Left lung (tissue), 10 donors: ENCODE measurements around the gene ISM2. TPM values are rescaled to one million over a fixed set of nuclear protein-coding genes. Genes with fewer than 3 reads are reported as not detected.

ENCODE experiments used
- ATAC-seq: fragments of 200-7000 bp; cut with Tn5 transposase; one replicate; pipeline ENCODE4 v1.9.1; 2020; ENCODE audit warnings: moderate library complexity
- DNase-seq, 4 donors: peaks; one replicate each; pipeline ENCODE4 v3.0.0-alpha.2; 2013 to 2020
- H3K27ac ChIP-seq, 2 donors: fragments of 200-600 bp; sonication (generic) in 1 of 2; one replicate each; pipeline versions ENCODE4 v1.5.0 to v1.8.0; 2020 to 2021
- H3K27me3 ChIP-seq, 2 donors: fragments of 200-600 bp; sonication (generic) in 1 of 2; one replicate each; pipeline versions ENCODE4 v1.5.0 to v1.8.0; 2020 to 2021
- H3K36me3 ChIP-seq, 2 donors: fragments of 200-600 bp; sonication (generic) in 1 of 2; one replicate each; pipeline versions ENCODE4 v1.5.0 to v1.8.0; 2020 to 2021
- H3K4me1 ChIP-seq, 2 donors: fragments of 200-600 bp; one replicate each; pipeline ENCODE4 v1.8.0; 2021
- H3K4me3 ChIP-seq, 2 donors: fragments of 200-600 bp; sonication (generic) in 1 of 2; one replicate each; pipeline versions ENCODE4 v1.5.0 to v1.8.0; 2020 to 2021; ENCODE audit warnings: mild to moderate bottlenecking in 1 of 2
- H3K9me3 ChIP-seq, 2 donors: fragments of 200-600 bp; sonication (generic) in 1 of 2; one replicate each; pipeline versions ENCODE4 v1.5.0 to v1.8.0; 2020 to 2021
- intact Hi-C, 2 donors: fragments of 100-400 bp; cut with DNase I; formaldehyde crosslinking; loops; one replicate each; pipeline versions ENCODE4 v1.11.2 to v1.14.2; 2022
- polyA plus RNA-seq, 6 donors: library from polyadenylated mRNA; unstranded; fragments of 120-200 nt; gene quantifications; one replicate each; pipeline ENCODE4 v1.2.1, GENCODE V29; 2013; ENCODE audit not compliant: insufficient read length in 6 of 6
- total RNA-seq, 2 donors: library from RNA; stranded (reverse); fragmentation: NEBNext Ultra II Directional; extraction: Animal tissue kit (Norgen Biotek cat#: 25700); gene quantifications; one replicate each; pipeline ENCODE4 v1.2.1, GENCODE V29; 2021
- TF ChIP-seq, protein P1 (sequence below), 2 donors: fragments of 200-600 bp; sonication (generic) in 1 of 2; IDR thresholded peaks; one replicate each; pipeline versions ENCODE4 v1.5.0 to v1.8.0; 2021; ENCODE audit warnings: antibody characterized with exemption in 2 of 2
- donor health status: DM: no; HTN: yes; CAD: no.
- donor health status: DM: no; HTN: no; CAD: no.

The ISM2 gene
- total and polyA plus RNA-seq, 8 donors = 0.17 TPM; not detected in 7

DNA sequence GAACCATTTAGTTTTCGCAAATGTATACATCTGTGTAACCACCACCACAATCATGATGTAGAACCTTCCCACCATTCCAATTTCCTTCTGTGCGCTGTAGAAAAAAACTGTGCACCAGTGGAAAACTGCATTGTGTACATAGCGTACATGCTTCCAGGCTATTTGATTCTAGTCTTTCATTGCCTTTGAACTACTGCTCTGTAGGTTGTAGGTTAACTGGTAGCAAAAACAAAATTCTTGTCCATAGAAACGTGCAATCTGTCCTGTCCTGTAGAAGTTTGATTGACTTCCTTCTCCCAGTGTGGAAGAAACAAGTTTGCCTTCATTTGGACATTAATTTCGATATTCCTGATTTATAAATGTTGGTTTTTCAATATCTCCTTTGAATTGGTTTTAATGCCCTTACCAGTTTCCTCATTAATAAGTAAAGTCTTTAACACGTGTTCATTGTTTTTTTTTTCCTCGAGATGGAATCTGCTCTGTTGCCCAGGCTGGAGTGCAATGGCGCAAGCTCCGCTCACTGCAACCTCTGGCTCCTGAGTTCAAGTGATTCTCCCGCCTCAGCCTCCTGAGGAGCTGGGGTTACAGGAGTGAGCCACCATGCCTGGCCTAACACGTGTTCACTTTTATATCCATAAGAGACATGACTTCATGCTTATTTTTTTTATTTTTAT lies 3.6 kb upstream of the ISM2 start:
- TF ChIP-seq, protein P1, sequence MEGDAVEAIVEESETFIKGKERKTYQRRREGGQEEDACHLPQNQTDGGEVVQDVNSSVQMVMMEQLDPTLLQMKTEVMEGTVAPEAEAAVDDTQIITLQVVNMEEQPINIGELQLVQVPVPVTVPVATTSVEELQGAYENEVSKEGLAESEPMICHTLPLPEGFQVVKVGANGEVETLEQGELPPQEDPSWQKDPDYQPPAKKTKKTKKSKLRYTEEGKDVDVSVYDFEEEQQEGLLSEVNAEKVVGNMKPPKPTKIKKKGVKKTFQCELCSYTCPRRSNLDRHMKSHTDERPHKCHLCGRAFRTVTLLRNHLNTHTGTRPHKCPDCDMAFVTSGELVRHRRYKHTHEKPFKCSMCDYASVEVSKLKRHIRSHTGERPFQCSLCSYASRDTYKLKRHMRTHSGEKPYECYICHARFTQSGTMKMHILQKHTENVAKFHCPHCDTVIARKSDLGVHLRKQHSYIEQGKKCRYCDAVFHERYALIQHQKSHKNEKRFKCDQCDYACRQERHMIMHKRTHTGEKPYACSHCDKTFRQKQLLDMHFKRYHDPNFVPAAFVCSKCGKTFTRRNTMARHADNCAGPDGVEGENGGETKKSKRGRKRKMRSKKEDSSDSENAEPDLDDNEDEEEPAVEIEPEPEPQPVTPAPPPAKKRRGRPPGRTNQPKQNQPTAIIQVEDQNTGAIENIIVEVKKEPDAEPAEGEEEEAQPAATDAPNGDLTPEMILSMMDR (IDR thresholded peaks at IDR 0.05) = no peak
- H3K4me3 ChIP-seq = no peak overlapping the region
- peaks cover 18 to 39% of the 10 kb centered on the region in 2 donors for H3K27me3 ChIP-seq
- peaks cover 8 to 17% of the 10 kb centered on the region in 2 donors for H3K4me1 ChIP-seq
- H3K36me3 ChIP-seq = peaks cover 0 to 15% of the 10 kb centered on the region in 2 donors
- peaks cover 0 to 8% of the 10 kb centered on the region in 2 donors for H3K9me3 ChIP-seq
- DNase-seq (no peak), ATAC-seq (no peak)
- H3K27ac ChIP-seq = no peak overlapping the region
- intact Hi-C loops = no loop called here

- DNase-seq (peak in 2 of 4 donors; percentile 17 to 77), ATAC-seq (no peak)
- intact Hi-C loops = no loop called here
- Histone ChIP-seq H3K4me3 (peak overlapping the region; percentile 25 to 42), H3K9me3 (peaks cover 0 to 8% of the 10 kb centered on the region in 2 donors), H3K36me3 (no peaks in the 10 kb centered on the region), H3K27ac (no peak overlapping the region), H3K27me3 (peaks cover 18 to 51% of the 10 kb centered on the region in 2 donors), H3K4me1 (peaks cover 8 to 17% of the 10 kb centered on the region in 2 donors)
- TF ChIP-seq, protein P1 (IDR thresholded peaks at IDR 0.05) = no peak
Observed at GRCh38 chr14:77498984-77499527, 440 bp upstream of the ISM2 start.

DNA sequence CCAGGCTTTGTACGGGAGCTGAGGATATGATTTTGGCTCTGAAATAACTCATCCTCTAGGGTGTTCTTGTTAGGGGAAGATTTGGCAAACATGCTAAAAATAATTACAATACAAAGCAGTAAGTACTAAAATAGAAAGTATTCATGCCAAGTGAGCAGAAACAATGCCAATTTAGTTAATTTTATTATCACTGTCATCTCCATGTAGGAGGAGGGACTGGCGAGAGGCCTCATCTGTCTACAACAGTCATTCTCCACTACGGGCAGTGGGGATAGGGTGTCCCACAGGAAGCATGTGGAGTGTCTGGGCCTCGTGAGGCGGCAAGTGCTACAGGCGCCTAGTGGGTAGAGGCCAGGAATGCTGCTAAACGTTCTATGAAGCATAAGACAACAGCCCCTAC lies 3.3 kb downstream of the ISM2 start:
- Histone ChIP-seq H3K27me3 (peaks cover 18 to 43% of the 10 kb centered on the region in 2 donors), H3K27ac (no peak overlapping the region), H3K36me3 (no peaks in the 10 kb centered on the region), H3K9me3 (no peaks in the 10 kb centered on the region), H3K4me1 (peaks cover 8 to 17% of the 10 kb centered on the region in 2 donors), H3K4me3 (no peak overlapping the region)
- ATAC-seq = no peak
- no peak for DNase-seq
- intact Hi-C loops = no loop called here
- TF ChIP-seq, protein P1 (IDR thresholded peaks at IDR 0.05) = no peak

GRCh38 chr14:77491056-77491455 lies 7.6 kb downstream of the ISM2 start:
- no peak for ATAC-seq
- no peaks in the 10 kb centered on the region for H3K36me3 ChIP-seq
- TF ChIP-seq, protein P1 (IDR thresholded peaks at IDR 0.05) = no peak
- DNase-seq = no peak
- H3K4me3 ChIP-seq = no peak overlapping the region
- H3K9me3 ChIP-seq = no peaks in the 10 kb centered on the region
- no peak overlapping the region for H3K27ac ChIP-seq
- no peaks in the 10 kb centered on the region for H3K4me1 ChIP-seq
- intact Hi-C loops = no loop called here
- peaks cover 0 to under 1% of the 10 kb centered on the region in 2 donors for H3K27me3 ChIP-seq

DNA sequence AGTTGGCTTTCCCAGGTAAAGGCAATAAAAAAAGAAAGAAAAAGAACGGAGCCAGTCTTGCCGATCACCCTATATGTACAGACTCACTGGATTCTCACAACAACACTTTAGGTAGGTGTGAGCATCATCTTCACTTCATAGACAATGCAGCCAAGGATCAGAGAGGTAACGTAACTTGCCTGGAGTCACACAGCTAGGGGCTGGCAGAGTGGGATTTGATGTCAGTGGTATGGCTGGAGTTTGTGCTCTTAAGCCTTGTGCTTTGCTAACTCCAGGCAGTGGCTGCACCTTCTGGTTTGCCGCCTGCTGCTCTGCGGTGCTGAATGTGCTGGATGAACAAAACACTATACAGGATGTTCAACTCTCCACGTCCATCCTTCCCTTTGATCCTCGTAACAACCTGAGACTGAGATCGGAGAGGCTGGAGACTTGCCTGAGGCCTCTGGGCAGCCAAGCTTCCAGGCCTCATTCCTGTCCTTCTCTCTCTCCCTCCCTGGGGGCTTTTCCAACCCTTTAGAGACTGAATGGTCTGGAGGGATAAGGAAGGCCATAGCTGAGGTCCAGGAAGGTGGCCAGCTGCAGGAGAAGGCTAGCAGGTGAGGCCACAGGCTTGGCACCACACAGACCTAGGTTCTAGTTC lies 8.1 kb downstream of the ISM2 start:
- Histone ChIP-seq H3K27me3 (no peaks in the 10 kb centered on the region), H3K4me3 (no peak overlapping the region), H3K4me1 (no peaks in the 10 kb centered on the region), H3K9me3 (no peaks in the 10 kb centered on the region), H3K27ac (no peak overlapping the region), H3K36me3 (no peaks in the 10 kb centered on the region)
- no peak for DNase-seq
- intact Hi-C loops = no loop called here
- TF ChIP-seq, protein P1 (IDR thresholded peaks at IDR 0.05) = no peak
- ATAC-seq = no peak
